NCI-H1694 treated with DMSO at 0.1 percent for 48 hours (cell line): ENCODE results near the gene SPATA33.
"Not testable (repeated sequence)": the region's sequence is repeated elsewhere in the genome, so short reads cannot be mapped to it uniquely, and the experiment has no call there.

ENCODE experiments used
- DNase-seq: peaks from one replicate; lab custom pipeline; 2025; lab: John Stamatoyannopoulos, UW

The SPATA33 gene

DNA sequence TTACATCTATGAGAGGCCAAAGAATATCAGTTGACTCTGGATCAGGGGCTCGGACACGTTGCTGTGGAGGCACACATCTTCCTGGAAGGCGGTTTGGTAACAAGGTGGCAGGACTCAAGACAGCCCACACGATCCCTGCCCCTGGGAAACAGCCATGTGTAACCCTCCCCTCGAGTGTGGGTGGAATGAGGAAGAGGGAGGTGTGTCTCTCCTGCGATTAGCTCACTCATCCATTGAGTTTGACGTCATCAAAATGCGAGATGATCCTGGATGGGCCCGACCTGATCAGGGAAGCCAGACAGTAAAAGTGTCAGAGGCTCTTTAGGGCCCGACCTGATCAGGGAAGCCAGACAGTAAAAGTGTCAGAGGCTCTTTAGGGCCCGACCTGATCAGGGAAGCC, 6.6 kb downstream of the SPATA33 start:
- not testable (repeated sequence) for DNase-seq

DNA sequence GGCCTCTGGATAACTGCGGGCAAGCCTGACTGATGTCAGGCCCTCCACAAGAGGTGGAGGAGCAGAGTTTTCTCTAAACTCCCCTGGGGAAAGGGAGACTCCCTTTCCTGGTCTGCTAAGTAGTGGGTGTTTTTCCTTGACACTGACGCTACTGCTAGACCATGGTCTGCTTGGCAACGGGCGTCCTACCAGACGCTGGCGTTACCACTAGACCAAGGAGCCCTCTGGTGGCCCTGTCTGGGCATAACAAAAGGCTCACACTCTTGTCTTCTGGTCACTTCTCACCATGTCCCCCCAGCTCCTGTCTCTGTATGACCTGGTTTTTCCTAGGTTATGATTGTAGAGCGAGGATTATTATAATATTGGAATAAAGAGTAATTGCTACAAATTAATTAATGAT, 9.4 kb downstream of the SPATA33 start:
- DNase-seq: not testable (repeated sequence)

DNA sequence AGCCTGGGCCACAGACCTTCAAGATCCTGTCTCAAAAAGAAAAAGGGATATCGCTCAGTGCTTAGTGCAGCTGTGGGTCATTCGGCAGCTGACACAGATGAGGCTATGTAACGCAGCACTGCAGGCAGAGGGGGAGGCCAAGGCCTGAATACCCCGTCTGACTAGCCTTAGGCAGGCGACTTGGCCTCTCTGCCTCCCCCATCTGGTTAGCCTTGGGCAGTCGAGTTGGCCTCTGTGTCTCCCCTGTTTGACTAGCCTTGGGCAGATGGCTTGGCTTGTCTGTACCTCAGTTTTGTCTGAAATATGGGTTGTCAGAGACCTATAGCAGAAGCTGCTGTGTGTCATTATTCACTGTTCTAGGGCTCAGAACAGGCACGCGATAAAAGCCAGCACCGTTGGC, 10.0 kb downstream of the SPATA33 start:
- DNase-seq: no peak

DNA sequence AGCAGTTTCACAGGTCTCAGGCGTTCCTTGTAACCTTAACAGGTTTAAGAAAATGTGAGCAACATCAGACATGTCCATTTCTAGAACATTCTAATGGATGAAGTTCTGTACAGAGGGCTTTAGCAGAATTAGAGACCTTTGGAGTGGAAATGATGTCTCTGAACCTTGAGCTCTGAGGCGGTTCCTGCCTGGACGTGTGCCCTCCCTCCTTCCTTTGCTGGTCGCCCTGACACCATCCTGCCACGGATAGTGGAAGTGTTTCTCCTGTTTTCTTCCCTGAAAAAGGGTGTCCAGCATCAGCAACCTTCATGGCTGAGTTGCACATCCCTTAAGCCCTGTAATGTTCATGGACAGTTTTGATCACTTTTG, 11.1 kb downstream of the SPATA33 start:
- DNase-seq: no peak

DNA sequence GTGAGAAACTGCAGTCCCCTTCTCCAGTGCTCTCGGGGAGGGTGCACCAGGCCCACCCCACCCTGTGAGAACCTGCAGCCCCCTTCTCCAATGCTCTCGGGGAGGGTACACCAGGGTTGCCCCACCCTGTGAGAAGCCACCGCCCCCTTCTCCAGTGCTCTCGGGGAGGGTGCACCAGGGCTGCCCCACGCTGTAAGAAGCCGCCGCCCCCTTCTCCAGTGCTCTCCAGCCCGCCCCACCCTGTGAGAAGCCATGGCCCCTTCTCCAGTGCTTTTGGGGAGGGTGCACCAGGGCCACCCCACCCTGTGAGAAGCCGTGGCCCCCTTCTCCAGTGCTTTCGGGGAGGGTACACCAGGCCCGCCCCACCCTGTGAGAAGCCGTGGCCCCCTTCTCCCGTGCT, 12.1 kb downstream of the SPATA33 start:
- DNase-seq: no peak

DNA sequence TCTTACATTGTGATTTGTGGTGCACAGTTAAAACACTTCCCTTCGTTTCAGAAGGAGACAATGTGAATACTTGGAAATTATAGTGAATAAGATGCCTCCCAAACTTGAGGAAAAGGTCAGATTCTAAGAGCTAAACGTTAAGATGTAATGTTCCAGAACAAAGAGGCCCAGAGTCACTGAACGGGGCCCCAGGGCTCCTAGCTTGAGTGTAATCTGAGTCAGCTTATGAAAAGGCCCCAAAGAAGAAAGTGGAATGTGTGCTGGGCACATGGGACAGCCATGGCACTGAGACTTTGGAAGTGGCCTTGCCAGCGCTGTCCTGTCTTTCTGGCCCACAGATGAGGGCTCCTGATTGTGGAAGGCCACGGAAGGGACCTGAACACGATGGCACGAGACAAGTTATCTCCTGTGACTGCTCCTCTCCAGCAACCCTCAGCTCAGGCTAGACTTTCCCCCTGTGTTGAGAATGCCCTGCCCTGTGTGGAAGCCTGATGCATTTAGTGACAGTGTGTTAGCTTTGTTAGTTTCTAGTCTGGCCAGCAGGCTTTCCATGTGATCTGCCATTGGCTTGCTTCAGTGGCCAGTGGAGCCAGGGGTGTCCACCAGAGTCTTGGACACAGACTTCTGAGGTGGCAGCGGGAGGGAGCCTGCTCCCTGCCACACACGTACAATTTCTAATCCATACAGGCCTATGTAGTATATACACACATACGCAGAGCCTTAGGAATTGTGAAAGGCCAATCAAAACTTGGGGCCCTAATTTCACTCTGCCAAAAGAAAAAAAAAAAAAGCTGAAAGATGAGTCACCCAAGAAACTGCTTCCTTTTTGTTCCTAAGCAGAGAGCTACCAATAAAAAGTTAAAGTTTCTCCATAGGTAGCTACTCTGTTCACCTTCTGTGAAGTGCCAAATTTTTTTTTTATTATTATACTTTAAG, 13.1 kb downstream of the SPATA33 start:
- DNase-seq: no peak

DNA sequence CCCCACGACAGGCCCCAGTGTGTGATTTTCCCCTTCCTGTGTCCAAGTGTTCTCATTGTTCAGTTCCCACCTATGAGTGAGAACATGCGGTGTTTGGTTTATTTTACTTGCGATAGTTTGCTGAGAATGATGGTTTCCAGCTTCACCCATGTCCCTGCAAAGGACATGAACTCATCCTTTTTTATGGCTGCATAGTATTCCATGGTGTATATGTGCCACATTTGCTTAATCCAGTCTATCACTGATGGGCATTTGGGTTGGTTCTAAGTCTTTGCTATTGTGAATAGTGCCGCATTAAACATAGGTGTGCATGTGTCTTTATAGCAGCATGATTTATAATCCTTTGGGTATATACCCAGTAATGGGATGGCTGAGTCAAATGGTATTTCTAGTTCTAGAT, 13.9 kb downstream of the SPATA33 start:
- DNase-seq: not testable (repeated sequence)

DNA sequence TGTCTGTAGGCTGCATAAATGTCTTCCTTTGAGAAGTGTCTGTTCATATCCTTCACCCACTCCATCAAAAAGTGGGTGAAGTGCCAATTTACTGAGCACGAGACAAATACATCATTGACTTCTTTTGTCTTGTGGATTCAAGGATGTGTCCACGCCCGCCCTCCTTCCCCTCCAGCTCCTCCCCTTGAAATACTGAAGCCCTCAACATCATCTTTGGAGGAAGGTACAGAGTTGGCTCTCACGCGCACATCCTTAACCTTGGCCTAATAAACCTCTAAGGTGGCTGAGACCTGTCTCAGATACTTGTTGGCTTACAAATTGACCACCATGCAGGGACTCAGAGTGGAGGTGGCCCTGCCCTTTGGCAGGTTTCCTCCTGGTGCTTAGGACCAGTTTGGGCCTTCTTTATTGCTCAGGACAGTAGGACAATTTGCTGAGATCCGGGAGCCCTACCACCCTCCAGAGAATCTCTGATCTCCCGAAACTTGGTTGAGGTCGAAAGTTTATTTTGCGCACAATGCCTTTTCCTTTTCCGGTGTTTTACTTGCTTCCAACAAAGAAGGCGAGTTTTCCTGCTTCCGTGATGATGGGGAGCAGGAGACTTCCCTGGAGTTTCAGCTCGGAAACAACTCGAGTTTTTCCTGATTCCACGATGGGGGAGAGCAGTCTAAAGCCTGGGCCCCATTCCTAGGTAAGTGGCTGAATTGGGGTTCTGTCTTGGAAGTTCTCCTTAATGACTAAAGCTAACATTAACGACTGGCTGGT, 14.7 kb downstream of the SPATA33 start:
- DNase-seq: no peak

DNA sequence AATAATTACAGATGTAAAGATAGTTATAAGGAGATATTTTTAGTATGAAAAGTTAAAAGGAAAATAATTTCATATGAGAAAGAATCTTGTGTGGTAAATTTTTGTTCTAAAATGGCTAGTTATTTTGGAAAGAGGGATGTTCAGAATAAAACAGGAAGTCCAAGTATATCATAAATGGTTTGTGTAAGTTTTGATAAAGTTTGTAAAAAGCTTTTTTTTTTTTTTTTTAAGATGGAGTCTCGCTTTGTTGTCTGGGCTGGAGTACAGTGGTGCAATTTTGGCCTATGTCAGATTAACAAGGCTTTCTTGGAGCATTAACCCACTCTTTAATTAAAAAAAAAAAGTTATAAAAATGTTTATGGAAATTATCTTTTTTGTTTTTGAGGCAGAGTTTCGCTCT, 20.6 kb downstream of the SPATA33 start:
- DNase-seq: no peak

DNA sequence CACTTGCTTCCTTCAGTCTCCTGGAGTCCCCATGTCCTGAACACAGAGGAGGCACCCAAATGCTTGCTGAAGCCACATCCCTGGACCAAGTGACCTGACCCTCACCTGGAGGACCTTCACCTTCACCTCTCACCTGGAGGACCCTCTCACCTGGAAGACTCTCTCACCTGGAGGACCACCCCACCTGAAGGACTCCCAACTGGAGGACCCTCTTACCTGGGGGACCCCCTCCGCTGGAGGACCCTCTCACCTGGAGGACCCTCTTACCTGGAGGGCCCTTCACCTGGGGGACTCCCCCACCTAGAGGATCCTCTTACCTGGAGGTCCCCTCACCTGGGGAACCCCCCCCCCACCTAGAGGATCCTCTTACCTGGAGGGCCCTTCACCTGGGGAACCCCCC, 28.3 kb downstream of the SPATA33 start:
- DNase-seq: no peak

DNA sequence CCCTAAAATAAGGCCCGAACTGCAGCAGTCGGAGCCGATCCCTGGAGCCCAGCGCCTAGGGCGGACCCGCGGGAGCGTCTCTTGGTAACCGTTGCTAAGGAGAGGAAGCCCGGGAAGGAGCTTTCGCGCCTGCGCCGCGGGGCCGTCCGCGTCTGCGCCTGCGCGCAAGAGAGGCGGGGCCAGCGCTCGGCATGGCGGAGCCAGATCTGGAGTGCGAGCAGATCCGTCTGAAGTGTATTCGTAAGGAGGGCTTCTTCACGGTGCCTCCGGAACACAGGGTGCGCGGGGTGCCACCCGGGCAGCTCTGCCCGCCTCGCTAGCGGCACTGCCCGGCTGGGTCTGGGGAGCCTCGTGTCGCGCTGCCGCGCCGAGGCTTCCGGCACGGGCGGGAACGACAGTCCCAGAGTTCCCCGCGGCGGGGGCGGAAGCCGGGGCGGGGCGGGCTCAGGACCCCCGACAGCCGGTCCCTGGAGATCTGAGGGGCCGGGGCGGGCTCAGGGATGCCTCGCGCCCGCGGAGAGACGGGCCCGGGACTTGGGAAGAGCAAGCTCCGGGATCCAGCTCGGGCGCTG, 29.0 kb downstream of the SPATA33 start, which contains the start of gene CDK10:
Gene CDK10, plus strand, starts transcription at position 170 of the 572 bp plus-strand sequence. Its CDS starts 22 bp downstream, at position 192.
- peak; percentile 70 for DNase-seq

DNA sequence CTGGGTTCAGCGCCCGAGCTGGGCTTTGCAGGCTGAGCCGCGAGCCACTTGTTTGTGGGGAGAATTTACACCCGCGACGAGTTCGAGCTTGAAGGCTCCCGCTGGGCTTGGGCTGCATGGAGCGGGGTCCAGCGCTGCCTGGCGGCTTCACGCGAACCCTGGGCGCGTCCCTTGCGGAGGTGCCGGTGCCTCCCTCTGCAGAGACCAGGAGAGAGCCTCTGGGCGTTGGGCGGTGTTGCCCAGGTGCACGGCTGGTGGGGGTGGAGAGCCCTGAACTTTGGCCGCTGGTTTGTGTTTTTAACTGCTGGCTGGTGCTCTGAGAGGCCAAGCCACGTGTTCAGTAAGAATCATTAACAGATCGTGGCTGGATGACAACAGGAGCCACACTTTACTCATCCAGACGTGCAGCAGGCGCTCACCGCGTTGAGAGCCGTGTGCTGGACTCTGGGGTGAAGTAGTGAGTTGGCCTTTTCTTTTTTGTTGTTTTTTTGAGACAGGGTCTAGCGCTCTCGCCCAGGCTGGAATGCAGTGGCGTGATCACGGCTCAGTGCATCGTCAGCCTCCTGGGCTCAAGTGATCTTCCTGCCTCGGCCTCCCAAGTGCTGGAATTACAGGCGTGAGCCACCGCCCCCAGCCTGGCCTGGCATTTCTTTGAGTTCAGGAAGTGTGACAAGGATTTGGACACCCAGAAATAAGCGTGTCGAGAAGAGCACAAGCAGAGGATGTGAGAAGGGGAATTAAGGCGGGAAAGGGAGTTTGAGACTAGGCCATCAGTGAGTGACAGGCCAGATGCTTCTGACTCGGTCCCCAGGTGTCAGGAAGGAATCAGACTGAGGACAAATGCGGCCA, 29.7 kb downstream of the SPATA33 start:
- DNase-seq: no peak

DNA sequence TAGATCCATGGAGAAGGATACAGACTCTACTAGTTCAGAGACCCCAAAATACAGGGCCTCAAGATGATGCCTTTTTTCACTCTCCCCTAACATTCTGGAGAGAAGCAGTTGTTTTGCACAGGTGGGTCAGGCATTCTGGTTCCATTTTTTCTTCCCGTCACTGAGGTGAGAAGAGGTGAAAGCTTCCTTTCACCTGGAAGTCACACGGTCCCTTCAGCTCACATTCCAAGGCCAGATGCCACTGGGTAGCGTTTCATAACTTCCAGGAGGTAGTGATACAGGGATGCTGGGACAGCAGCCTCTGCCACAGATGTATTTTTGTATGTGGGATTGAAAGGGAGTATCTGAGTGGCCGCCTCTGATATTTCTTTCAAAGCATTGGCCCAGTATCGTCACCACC, 30.8 kb downstream of the SPATA33 start:
- DNase-seq: no peak

DNA sequence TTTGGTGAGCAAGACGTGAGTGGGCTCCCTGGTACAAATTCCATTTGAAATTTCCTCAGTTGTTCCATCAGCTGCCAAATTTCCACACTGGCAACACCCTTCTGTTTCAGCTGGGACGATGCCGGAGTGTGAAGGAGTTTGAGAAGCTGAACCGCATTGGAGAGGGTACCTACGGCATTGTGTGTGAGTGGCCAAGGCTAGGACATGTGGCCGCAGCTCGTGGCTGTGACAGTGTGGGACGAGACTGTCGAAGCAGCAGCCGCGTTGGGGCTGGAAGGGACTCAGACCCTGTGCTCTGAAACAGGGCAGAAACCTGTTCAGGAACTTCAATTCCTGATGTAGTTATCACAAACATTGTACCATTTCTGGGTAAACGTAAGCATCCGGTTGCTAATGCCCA, 31.5 kb downstream of the SPATA33 start:
- no peak for DNase-seq

DNA sequence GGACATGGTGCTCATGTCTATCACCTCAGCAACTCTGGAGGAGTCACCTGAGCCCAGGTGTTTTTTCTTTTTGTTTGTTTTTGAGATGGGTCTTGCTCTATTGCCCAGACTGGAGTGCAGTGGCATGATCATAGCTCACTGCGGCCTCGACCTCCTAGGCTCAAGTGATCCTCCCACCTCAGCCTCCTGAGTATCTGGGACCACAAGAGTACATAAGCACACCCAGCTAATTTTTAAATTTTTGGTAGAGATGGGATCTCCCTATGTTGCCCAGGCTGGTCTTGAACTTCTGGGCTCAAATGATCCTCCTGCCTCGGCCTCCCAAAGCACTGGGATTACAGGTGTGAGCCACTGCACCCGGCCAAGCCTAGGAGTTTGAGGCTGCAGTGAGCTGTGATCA, 32.0 kb downstream of the SPATA33 start:
- not testable (repeated sequence) for DNase-seq

DNA sequence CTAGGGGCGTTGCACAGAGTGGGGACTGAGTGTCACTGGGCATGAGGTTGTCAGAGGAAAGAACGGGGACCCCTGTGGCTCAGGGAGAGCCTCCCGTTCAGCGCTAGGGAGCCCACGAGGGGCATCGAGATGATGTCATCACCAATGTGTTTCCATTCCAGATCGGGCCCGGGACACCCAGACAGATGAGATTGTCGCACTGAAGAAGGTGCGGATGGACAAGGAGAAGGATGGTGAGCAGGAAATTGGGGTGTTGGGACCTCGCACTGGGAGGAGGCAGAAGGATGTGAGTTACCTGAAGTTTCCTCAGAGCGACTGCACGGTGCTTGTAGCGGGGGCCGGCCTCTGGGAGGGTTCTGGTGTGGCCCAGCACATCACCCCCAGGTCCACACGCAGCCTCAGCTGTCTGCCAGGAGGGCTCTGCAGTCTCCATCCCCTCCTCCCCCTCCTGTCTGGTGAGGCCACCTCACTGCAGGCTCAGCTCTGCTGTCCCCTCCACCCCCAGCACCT, 32.8 kb downstream of the SPATA33 start:
- no peak for DNase-seq

DNA sequence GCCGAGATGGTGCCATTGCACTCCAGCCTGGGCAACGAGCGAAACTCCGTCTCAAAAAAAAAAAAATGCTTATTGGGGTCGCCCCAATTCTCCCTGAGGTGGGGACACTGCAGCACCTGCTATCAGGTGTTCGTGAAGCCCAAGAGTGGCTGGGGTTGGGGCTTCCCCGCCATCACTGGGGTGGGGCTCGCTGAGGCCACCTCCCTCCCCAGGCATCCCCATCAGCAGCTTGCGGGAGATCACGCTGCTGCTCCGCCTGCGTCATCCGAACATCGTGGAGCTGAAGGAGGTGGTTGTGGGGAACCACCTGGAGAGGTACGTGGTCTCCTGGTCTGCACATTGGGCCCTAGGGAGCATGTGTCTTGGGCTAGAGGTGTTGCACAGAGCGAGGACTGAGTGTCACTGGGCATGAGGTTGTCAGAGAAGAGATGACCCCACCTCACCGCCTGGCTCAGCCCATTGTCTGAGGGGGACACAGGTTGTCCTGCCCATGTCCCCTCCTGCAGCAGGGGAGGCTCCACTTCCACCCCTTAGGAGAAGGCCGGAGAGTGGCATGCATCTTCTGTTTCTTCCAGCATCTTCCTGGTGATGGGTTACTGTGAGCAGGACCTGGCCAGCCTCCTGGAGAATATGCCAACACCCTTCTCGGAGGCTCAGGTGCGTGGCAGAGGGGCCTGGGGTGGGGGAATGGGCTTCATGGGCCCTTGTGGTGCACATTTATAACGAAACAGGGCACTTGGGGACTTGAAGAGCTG, 33.8 kb downstream of the SPATA33 start:
- DNase-seq: no peak

DNA sequence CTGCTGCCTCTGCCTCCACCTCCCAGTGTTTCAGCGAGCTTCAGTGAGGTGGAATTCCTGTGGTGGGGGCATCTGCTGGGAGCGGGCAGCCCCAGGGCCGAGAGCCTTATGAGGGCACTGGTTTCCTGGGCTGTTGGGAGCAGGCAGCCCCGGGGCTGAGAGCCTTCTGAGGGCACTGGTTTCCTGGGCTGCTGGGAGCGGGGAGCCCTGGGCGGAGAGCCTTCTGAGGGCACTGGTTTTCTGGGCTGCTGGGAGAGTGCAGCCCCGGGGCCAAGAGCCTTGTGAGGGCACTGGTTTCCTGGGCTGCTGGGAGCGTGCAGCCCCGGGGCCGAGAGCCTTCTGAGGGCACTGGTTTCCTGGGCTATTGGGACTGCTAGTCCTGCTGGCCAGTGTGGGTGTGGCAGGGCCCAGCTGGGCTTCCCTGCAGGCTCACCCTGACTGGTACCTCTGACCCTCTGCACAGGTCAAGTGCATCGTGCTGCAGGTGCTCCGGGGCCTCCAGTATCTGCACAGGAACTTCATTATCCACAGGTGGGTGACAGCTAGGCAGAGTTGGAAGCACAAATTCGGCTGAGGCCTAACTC, 34.4 kb downstream of the SPATA33 start:
- DNase-seq: no peak

DNA sequence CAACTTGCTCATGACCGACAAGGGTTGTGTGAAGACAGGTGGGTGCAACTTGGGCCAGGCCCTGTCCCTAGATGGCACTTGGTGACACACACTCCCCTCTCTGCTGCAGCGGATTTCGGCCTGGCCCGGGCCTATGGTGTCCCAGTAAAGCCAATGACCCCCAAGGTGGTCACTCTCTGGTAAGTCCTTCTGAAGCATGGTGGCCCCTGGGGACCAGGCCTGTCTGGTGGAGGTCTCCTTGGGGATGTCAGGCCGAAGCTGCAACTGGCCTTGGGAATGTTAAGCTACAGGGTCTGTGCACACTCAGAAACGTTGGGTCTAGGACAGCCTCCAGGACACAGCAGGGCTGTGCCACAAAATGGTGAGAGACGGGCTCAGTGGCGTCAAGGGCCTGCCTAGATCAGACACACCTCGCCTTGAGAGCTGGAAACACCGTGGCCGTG, 35.7 kb downstream of the SPATA33 start:
- no peak for DNase-seq
